Skeletal muscle satellite cell (primary cell): ENCODE data around the gene ZNF579.

Experiments used
- H3K27me3 ChIP-seq: 2 replicates; pipeline ENCODE4 v1.7.0; 2013; ENCODE audit warnings: low read length; ENCODE audit not compliant: control insufficient read depth, insufficient read depth
- H3K36me3 ChIP-seq: 2 replicates; pipeline ENCODE4 v1.7.0; 2013; ENCODE audit warnings: mild to moderate bottlenecking, control low read depth, low read length; ENCODE audit not compliant: insufficient read depth
- H3K4me1 ChIP-seq: 2 replicates; pipeline ENCODE4 v1.7.0; 2013; ENCODE audit warnings: low read length; ENCODE audit not compliant: control insufficient read depth, insufficient read depth
- H3K4me2 ChIP-seq: 2 replicates; pipeline ENCODE4 v1.7.0; 2013; ENCODE audit warnings: mild to moderate bottlenecking, low read length
- H3K4me3 ChIP-seq: 2 replicates; pipeline ENCODE4 v1.7.0; 2013; ENCODE audit warnings: low read length
- H3K9ac ChIP-seq: 2 replicates; pipeline ENCODE4 v1.7.0; 2013; ENCODE audit warnings: mild to moderate bottlenecking, low read depth, low read length, moderate library complexity
- H3K9me3 ChIP-seq: replicated peaks from 2 replicates; pipeline ENCODE4 v1.7.0; 2013; ENCODE audit warnings: mild to moderate bottlenecking, control low read depth, low read length

Gene ZNF579

DNA sequence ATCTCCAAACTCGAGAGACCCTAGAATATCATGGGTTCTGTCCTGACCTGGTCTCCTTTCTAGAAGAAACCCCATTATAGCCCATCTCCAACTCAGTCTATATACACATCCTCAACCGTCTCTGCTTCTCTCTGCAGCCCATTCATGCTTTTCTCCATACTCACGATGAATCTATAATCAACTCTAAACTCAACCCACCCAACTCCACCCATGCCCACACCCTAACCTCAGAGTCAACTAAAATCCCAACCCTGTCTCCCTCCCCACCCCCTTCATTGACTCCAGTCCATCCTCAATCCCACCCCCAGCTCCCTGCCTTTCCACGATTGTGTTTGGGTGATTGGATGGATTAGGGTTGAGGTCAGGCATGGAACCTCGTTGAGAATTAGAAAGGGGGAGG, 37.1 kb downstream of the ZNF579 start:
- H3K9ac ChIP-seq: no peak overlapping the region
- H3K4me2 ChIP-seq: no peak overlapping the region
- peaks cover 37% of the 10 kb centered on the region for H3K4me1 ChIP-seq
- H3K9me3 ChIP-seq: no peaks in the 10 kb centered on the region
- no peak overlapping the region for H3K4me3 ChIP-seq
- H3K36me3 ChIP-seq: no peaks in the 10 kb centered on the region
- no peaks in the 10 kb centered on the region for H3K27me3 ChIP-seq

DNA sequence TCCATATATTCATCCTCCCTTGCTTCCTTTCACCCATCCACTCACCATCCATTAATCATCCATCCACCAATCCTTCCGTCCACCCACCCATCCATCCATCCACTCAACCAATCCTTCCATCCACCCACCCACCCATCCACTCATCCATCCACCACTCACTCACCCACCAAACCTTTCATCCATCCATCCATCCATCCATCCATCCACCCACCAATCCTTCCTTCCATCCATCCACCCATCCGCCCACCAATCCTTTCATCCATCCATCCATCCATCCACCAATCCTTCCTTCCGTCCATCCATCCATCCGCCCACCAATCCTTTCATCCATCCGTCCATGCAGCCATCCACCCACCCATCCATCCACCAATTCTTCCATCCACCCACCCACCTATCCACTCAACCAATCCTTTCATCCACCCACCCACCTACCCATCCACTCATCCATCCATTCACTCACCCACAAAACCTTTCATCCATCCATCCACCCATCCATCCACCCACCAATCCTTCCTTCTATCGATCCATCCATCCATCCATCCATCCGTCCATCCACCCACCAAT, 38.3 kb downstream of the ZNF579 start:
- no peak overlapping the region for H3K9ac ChIP-seq
- H3K4me2 ChIP-seq: no peak overlapping the region
- no peaks in the 10 kb centered on the region for H3K9me3 ChIP-seq
- no peak overlapping the region for H3K4me3 ChIP-seq
- H3K4me1 ChIP-seq: peaks cover 26% of the 10 kb centered on the region
- no peaks in the 10 kb centered on the region for H3K27me3 ChIP-seq
- no peaks in the 10 kb centered on the region for H3K36me3 ChIP-seq

DNA sequence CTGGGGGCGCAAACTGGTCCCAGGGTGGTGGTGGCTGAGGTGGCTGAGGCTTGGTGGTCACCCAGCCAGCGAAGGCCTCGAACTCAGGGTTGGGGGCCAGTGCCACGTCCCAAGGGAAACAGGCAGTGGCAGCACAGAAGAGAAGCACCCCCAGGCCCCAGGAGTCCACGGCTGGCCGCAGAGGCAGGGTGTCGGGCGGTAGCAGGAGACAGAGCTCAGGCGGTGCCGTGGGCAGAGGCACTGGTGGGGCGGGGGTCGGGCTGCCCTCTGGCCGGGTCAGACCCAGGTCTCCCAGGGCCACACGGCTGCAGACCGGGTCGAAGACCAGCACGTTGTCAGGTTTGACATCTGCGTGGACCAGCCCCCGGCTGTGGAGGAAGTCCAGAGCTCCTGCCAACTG, 39.6 kb downstream of the ZNF579 start:
- H3K4me2 ChIP-seq: no peak overlapping the region
- H3K4me3 ChIP-seq: no peak overlapping the region
- peaks cover 14% of the 10 kb centered on the region for H3K4me1 ChIP-seq
- no peak overlapping the region for H3K9ac ChIP-seq
- H3K9me3 ChIP-seq: no peaks in the 10 kb centered on the region
- no peaks in the 10 kb centered on the region for H3K27me3 ChIP-seq
- no peaks in the 10 kb centered on the region for H3K36me3 ChIP-seq

DNA sequence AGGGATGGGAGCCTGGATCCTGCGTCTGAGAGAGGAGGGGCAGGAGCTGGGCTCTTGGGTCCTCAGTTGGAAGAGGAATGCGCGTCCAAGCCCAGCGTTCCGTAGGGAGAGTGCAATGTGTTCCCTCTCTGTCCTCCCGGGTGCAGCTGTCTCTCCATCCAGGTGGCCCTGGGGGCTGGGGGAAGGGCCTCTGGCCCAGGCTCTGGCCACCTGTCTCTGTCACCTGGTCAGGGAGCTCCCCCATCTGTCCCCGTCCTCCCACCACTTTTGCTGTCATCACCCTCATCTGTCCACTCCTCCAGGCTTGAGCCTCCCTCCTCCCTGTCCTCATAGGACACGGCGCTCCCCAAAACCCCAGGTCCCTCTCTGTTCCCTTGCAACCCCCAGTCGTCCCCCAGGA, 40.0 kb downstream of the ZNF579 start:
- peaks cover 10% of the 10 kb centered on the region for H3K4me1 ChIP-seq
- H3K36me3 ChIP-seq: no peaks in the 10 kb centered on the region
- H3K9ac ChIP-seq: no peak overlapping the region
- H3K4me2 ChIP-seq: no peak overlapping the region
- H3K9me3 ChIP-seq: no peaks in the 10 kb centered on the region
- no peaks in the 10 kb centered on the region for H3K27me3 ChIP-seq
- H3K4me3 ChIP-seq: no peak overlapping the region

DNA sequence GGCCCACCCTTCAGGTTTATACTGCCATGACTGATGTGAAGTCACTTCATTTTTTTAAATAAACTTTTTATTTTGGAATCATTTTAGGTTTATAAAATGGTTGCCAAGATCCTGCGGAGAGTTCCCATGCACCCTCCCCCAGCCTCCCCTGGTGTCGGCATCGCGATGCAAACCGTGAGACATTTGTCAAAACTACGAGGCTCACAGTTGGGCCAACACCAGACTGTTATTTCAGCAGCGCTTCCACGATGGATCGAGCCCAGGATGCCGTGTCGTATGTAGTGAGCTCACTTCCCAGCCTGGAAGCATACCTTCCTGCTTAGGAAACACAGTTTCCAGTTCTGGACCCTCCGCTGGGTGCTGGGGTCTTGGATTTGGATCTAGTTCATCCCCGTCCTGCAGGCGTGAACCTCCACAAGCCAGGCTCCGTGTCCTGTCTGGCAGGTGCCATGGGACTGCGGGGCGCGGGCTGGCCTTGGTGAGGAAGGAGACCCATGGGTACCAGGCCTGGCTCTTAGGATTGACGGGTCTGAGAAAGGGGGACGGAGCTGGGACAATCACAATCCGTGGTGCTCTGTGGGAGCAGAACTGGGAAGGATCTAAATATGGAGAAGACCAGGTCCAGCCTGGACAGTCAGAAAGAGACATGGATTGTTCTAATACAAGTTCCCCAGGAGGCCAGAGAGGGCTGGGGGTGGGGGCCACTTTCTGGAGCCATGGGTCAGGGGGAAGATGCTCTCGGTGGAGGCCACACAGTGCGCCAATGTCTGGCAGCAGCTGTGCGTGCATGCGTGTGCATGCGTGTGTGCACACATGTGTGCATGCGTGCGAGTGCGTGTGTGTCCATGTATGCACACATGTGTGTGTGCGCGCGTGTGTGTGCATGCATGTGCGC, 41.3 kb downstream of the ZNF579 start:
- H3K9me3 ChIP-seq: no peaks in the 10 kb centered on the region
- no peak overlapping the region for H3K9ac ChIP-seq
- H3K4me1 ChIP-seq: no peaks in the 10 kb centered on the region
- no peaks in the 10 kb centered on the region for H3K36me3 ChIP-seq
- H3K4me2 ChIP-seq: no peak overlapping the region
- H3K4me3 ChIP-seq: no peak overlapping the region
- H3K27me3 ChIP-seq: no peaks in the 10 kb centered on the region

DNA sequence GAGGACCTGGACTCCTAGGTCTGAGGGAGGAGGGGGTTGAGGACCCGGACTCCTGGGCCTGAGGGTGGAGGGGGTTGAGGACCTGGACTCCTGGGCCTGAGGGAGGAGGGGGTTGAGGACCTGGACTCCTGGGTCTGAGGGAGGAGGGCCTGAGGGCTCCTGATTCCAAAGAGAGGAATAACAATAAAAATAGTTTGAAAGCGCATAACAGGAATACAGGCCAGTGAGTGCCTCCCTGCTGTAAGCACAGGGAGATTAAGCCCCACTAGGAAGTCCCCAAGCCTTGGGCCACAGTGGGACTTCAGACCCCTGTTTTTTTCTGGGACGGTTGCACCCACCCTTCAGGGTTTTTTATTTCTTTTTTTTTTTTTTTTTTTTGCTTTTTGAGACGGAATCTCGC, 42.5 kb downstream of the ZNF579 start:
- Histone ChIP-seq H3K9ac (no peak overlapping the region), H3K4me3 (no peak overlapping the region), H3K27me3 (no peaks in the 10 kb centered on the region)

DNA sequence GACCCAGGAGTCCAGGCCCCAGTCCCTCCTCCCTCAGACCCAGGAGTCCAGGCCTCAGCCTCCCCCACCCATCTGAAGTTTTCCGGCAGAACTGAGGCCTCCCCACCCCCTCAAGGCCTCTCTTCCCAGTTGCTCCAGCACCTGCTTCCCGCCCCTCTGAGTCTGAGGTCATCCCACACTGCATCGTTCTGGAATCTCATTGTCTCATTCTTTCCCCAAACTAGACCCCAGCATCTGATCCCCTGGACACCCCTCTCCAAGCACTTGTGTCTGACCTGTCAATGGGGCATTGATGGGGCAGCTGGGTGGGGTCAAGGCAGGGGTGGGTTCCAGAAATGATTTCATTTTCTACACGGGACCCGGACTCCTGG, 42.9 kb downstream of the ZNF579 start:
- no peak overlapping the region for H3K9ac ChIP-seq
- no peaks in the 10 kb centered on the region for H3K9me3 ChIP-seq
- H3K36me3 ChIP-seq: no peaks in the 10 kb centered on the region
- no peaks in the 10 kb centered on the region for H3K27me3 ChIP-seq
- no peak overlapping the region for H3K4me2 ChIP-seq
- no peaks in the 10 kb centered on the region for H3K4me1 ChIP-seq
- H3K4me3 ChIP-seq: no peak overlapping the region

More for the DNA sequence above, 42.5 kb downstream of the ZNF579 start:
- H3K4me1 ChIP-seq: no peaks in the 10 kb centered on the region
- H3K36me3 ChIP-seq: no peaks in the 10 kb centered on the region
- no peaks in the 10 kb centered on the region for H3K9me3 ChIP-seq
- H3K4me2 ChIP-seq: no peak overlapping the region

DNA sequence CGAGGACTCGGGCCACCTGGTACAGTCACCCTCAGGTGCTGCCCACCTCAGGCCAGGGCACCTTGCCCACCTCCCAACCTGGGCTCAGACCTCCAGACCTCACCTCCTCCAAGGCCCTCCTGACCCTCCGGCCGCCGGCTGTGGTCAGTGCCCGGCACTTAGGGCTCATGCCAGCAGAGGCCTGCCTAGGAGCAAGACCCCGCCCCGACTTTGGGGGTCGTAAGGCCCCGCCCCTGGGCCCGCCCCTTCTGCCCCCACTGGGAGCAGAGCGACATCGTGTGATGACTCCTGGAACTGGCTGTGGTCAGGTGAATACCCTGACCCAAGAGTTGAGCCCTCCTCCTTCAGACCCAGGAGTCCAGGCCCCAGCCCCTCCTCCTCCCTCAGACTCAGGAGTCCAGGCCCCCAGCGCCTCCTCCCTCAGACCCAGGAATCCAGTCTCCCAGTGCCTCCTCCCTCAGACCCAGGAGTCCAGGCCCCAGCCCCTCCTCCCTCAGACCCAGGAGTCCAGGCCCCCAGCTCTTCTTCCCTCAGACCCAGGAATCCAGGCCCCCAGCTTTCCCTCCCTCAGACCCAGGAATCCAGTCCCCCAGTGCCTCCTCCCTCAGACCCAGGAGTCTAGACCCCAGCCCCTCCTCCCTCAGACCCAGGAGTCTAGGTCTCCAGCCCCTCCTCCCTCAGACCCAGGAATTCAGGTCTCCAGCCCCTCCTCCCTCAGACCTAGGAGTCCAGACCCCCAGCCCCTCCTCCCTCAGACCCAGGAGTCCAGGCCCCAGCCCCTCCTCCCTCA, 43.5 kb downstream of the ZNF579 start, which contains the start of gene SBK2:
TSS of gene SBK2 (minus strand) at position 183 of the 790 bp plus-strand sequence. CDS start 839 bp downstream, outside the sequence.
- Histone ChIP-seq H3K9me3 (no peaks in the 10 kb centered on the region), H3K9ac (no peak within 1 kb of the TSS), H3K36me3 (no peaks in the 10 kb centered on the region), H3K4me1 (no peaks in the 10 kb centered on the region), H3K4me2 (no peak within 1 kb of the TSS), H3K27me3 (no peaks in the 10 kb centered on the region), H3K4me3 (no peak within 1 kb of the TSS)

DNA sequence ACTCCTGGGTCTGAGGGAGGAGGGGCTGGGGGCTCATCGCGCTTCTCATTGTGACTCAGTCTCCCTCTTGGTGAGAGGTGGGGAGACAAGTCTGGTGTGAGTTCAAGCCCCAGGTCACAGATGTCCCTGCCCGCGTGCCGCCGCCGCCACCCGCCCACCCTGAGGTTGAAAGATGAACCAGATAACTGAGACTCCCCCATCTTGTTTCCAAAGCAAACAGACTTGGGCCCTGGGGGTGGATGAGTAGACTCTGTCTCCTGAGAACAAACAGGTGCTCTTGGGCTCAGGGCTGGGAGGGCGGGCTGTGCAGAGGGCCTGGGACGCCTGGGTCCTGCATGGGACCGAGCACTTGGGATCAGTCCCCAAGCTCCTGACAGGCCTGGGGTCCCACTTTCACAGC, 44.3 kb downstream of the ZNF579 start:
- H3K27me3 ChIP-seq: no peaks in the 10 kb centered on the region
- H3K4me1 ChIP-seq: no peaks in the 10 kb centered on the region

DNA sequence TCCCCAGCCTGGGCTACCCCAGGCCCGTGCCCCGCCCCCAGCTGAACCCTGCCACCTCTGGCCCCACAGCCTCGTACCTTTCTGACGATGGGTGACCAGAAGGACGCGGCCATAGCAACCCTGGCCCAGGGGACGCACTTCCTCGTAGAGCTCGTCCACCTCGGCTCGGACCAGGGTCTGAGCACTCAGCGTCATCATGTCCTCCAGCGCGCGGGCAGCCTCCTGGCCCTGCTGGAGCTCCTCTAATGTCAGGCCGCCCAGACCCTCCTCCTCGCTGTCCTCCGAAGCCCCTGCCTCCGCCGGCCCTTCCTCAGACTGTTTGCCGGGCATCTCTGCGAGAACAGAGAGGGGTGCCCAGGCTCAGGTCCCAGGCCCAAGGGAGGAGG, 44.7 kb downstream of the ZNF579 start:
- no peaks in the 10 kb centered on the region for H3K27me3 ChIP-seq
- no peak overlapping the region for H3K9ac ChIP-seq
- H3K4me2 ChIP-seq: no peak overlapping the region
- H3K36me3 ChIP-seq: no peaks in the 10 kb centered on the region
- no peaks in the 10 kb centered on the region for H3K9me3 ChIP-seq
- no peak overlapping the region for H3K4me3 ChIP-seq
- no peaks in the 10 kb centered on the region for H3K4me1 ChIP-seq

More for the DNA sequence above, 44.3 kb downstream of the ZNF579 start:
- Histone ChIP-seq H3K4me2 (no peak overlapping the region), H3K9me3 (no peaks in the 10 kb centered on the region), H3K9ac (no peak overlapping the region), H3K36me3 (no peaks in the 10 kb centered on the region), H3K4me3 (no peak overlapping the region)

DNA sequence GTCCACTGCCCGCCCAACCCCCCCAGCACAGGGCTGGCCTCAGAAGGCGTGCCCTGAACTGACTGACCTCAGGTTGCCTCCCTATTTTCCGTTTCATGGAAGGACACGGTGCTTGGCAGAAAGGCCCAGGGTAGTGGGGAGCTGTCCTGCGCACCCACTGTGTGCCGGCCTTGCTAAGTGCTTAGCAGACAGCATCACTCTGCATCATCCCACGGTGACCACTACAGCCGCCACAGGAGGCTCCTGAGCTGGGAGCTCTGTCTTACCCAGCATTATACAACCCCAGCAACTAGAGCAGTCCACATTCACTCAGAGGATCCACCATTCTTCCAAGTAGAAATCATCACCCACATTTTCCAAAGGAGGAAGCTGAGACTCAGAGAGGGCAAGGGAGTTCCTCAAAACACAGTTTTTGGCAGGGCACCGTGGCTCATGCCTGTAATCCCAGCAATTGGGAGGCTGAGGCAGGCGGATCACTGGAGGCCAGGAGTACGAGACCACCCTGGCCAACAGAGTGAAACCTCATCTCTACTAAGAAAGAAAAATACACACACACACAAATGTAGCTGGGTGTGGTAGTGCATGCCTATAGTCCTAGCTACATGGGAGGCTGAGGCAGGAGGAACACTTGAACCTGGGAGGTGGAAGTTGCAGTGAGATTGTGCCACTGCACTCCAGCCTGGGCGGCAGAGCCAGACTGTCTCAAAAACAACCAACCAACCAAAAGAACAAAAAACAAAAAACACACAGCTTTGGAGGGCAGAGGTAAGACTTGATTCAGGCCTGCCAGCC, 45.3 kb downstream of the ZNF579 start:
- Histone ChIP-seq H3K4me1 (no peaks in the 10 kb centered on the region), H3K9ac (no peak overlapping the region), H3K4me2 (no peak overlapping the region), H3K4me3 (no peak overlapping the region), H3K27me3 (no peaks in the 10 kb centered on the region), H3K9me3 (no peaks in the 10 kb centered on the region), H3K36me3 (no peaks in the 10 kb centered on the region)
